GM11168 (cell line): ENCODE data around the gene ADAMTS9.

ENCODE experiments used
- in situ Hi-C: fragments of 300-500 bp; cut with MboI; formaldehyde crosslinking; loops from one replicate; pipeline ENCODE4 v1.12.0; 2022; ENCODE audit warnings: low sequenced_read_pairs; ENCODE audit not compliant: unreplicated experiment

Gene ADAMTS9

GRCh38 chr3:64552160-64552559 lies 135.6 kb downstream of the ADAMTS9 start:
- in situ Hi-C loops, result no loop called here

GRCh38 chr3:64551697-64552096 lies 136.1 kb downstream of the ADAMTS9 start:
- in situ Hi-C loops, result no loop called here

DNA sequence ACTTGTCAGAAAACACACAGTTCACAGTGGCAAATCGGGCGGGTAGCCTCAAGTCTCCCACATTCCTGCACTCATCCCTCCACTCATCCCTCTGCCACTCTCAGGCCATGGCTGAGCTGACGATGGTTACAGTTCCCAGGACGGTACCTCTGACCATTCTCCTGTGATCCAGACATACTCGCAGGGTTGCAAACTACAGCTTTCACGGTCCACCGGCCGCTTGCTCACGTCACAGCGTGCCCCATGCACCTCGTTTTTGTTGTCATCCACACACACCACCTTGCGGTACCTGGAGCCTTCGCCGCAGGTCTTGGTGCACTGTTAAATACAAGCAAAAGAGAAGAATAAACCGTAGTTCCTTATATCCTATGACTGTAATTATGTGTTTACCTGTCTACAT lies 137.1 kb downstream of the ADAMTS9 start:
- in situ Hi-C loops, result no loop called here

DNA sequence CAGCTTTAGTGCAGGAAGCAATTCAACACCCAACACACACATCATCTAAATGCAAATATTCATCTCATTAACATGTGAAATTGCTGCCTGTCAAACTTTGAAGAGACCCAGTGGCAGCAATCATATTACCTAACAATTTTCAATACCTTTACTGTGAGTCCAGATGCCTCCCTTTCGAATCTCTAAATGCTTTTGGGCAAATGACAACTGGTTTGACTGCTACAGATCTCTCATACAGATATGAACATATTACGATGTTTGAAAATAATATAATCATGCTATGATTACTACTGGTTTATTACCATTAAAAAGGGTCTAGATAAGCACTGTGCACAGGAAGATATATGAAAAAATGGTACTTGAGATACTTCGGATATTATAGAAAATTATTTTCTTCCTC lies 137.9 kb downstream of the ADAMTS9 start:
- in situ Hi-C loops, result loop anchor here (25.0 kb wide), 1 partner anchor 1187 kb away; no protein-coding TSS in a partner anchor

DNA sequence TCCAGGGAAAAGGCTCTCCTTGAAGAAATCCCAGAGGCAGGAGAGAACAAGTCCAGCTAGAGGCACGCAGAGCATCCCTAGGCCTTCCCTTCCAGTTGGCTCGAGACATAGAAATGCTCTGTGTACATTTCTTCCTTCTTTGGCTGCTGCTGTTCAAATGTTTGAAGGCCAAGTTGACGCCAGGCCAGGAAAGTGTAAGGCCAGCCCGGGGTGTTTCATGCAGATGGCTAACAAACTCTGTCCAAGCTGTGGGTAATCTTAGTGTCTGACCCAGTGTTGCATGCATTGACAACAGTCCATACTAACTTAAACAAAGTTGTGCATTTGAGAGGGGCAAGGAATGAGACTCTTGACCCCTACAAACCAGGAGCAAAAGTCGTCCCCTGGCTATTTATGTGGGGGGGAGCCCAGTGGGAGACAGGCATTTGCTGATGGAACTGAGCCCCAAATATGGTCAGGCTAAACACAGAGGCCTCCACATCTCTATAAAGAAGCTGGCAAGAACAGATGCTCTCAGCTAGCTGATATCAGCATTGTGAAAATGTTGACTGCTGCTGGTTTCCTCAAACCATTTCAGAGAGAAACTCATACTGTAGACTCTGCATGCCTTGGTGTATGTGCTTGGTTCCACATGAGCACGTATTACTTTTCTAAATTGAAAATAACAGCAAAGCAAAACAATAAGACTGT lies 139.5 kb downstream of the ADAMTS9 start:
- in situ Hi-C loops, result loop anchor here (25.0 kb wide), 1 partner anchor 1189 kb away; no protein-coding TSS in a partner anchor

DNA sequence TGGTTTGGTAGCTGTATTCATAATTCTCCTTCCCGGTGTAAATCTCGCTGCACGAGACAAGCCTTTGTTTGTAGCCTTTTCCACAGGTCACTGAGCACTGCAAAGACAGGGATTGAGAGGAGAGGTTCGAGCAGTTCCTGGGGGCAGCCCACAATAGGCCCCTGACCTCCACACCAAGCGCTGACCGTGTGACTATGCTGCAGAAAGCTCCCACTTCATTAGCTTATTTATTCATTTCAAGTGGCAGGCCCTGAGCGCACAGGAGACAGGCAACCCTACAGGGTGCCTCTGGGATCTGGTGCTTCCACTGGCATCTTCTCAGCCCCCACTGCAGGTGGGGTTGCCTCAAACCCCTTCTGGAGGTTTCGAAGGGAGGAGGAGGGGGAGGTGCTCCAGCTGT lies 140.9 kb downstream of the ADAMTS9 start:
- in situ Hi-C loops, result loop anchor here (25.0 kb wide), 1 partner anchor 1190 kb away; no protein-coding TSS in a partner anchor

GRCh38 chr3:64545239-64545638 lies 142.6 kb downstream of the ADAMTS9 start:
- in situ Hi-C loops, result loop anchor here (25.0 kb wide), 1 partner anchor 1192 kb away; no protein-coding TSS in a partner anchor

DNA sequence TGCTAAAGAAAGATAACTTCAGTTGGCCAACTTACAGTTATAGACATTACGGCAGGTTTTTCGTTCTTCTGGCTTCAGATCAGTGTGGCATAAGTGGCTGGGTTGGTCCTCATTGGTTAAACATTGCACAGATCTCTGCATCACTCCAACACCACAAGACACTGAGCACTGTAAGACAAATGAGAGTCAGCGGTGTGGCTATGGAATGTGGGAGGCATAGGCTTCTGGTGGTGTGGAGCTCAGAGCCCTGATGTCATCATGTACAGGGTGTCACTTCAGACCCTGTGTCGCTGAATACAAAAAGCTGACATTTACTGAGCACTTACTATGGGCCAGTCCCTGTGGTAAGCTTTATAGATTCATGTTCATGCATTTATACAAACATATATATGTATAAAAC lies 146.0 kb downstream of the ADAMTS9 start:
- in situ Hi-C loops, result loop anchor here (25.0 kb wide), 1 partner anchor 1195 kb away; no protein-coding TSS in a partner anchor

GRCh38 chr3:64539451-64540196 lies 148.2 kb downstream of the ADAMTS9 start:
- in situ Hi-C loops, result loop anchor here (25.0 kb wide), 1 partner anchor 1198 kb away; no protein-coding TSS in a partner anchor

DNA sequence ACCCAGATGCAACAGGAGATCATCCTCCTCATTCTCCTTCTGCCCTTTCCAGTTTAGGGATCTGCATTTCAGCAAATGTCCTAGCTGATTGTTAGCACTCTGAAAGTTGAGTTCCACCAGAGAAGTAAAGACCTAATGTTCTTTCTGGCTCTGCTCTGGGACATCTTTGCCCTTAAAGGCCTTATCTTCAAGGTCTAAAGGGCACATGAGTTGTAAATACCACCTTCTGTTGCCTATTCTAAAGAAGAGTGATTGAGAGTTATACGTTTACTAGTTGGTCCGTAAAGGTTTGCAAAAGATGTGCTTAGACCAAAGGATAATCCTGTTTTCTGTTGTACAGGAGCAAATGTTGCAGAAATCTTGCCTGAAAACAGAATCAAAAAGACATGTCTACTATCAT lies 151.6 kb downstream of the ADAMTS9 start:
- in situ Hi-C loops, result loop anchor here (25.0 kb wide), 1 partner anchor 1201 kb away; no protein-coding TSS in a partner anchor

DNA sequence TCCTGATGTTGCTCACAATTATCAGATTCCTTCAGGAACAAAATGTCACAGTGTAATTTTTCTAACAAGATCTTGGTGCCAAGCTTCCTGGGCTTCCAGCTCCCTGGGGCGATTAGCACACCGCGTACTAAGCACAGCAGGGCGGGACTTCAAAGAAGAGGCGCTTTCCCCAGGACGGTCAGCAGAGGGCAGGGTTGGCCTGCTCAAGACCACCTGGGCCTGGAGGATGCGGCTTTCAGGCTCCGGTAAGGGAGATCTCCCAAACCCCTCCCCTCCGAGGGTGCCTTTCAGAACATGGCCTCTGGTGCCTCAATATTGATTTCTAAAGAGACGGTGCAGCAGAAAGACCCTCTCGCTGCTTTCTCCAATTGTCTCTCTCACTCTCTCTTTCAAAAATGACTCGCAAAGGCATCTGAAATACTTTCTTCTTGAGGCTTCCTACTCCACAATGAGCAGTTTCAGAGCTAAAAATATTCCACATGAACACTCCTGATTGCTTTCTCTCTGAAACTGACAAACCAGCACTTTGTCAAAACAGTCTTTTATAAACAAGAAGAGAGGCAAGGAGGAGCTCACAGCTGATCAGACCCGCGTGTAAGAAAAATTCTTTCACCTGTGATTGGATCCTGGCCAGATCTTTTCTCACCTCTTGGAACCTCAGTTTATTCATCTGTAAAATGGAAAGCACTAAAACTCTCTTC lies 154.0 kb downstream of the ADAMTS9 start:
- in situ Hi-C loops, result loop anchor here (25.0 kb wide), 1 partner anchor 1204 kb away; no protein-coding TSS in a partner anchor

GRCh38 chr3:64530434-64531049 lies 157.3 kb downstream of the ADAMTS9 start:
- in situ Hi-C loops, result loop anchor here (25.0 kb wide), 1 partner anchor 1207 kb away; no protein-coding TSS in a partner anchor

GRCh38 chr3:64523324-64523723 lies 164.5 kb downstream of the ADAMTS9 start:
- in situ Hi-C loops, result no loop called here

DNA sequence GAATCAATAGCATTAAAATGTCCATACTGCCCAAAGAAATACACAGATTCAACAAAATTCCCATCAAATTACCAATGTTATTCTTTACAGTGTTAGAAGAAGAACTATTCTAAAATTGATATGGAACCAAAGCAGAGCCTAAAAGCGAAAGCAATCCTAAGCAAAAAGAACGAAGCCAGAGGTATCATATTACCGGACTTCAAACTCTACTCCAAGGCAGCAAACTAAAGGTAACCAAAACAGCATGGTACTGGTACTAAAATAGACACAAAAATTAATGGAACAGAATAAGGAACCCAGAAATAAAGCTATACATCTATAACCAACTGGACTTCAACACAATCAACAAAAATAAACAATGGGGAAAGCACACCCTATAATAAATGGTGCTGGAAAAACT lies 167.5 kb downstream of the ADAMTS9 start:
- in situ Hi-C loops, result no loop called here

- in situ Hi-C loops, result no loop called here
These were observed 168.8 kb downstream of the ADAMTS9 start for GRCh38 chr3:64518950-64519349.

DNA sequence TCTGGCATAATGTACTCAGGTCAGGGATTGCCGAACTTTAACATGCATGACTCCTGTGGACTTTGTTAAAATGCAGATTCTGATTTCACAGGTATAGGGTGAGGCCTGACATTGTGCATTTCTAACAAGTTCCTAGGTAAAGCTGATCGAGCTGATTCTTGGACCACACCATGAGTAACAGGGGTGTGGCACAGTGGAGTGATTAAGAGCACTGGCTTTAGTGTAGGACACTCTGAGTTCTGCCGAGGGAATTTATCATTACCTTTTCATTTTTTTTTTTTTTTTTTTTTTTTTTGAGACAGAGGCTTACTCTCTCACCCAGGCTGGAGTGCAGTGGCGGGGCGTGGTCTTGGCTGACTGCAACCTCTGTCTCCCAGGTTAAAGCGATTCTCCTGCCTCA lies 169.3 kb downstream of the ADAMTS9 start:
- in situ Hi-C loops, result no loop called here

DNA sequence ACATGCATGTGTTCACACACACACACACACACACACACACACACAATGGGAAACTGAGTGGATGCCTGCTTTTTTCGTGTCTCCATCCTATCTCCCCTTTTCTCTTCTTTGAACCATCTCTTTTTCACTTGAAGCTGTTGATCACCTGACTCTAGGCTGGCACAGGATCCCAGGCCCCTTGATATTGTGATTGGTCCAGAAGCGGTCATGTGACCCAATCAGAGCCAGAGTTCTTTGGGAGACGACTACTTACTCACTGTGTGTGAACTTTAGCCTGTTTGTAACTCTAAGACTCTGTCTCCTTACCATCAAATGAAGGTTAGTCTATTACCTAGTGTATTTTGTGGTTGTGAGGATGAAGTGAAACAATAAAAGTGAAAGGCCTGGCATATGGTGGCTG lies 172.9 kb downstream of the ADAMTS9 start:
- in situ Hi-C loops, result no loop called here

GRCh38 chr3:64509206-64509605 lies 178.6 kb downstream of the ADAMTS9 start:
- in situ Hi-C loops, result no loop called here

- in situ Hi-C loops, result no loop called here
These were observed 179.7 kb downstream of the ADAMTS9 start for GRCh38 chr3:64508140-64508539.

DNA sequence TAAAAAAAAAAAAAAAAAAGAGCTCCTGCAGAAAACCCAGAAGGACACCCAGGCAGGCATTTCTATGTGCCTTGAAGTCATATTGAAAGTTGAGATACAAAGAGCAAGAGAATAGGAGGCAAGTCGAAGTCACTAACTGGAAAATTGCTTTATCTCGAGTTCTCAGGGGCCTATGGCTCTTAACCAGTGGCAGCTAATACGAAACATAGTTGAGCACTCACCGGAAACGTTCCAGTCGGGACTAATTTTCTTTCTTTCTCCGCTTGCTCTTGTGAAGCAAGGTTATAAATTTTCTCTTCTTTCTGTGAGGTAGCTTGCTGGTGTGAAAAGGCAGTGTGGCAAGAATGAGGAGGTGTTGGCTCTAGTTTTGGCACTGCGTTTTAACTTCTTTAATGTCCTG lies 181.5 kb downstream of the ADAMTS9 start:
- in situ Hi-C loops, result no loop called here
